ENCODE data around the gene MAP3K21.

DNA sequence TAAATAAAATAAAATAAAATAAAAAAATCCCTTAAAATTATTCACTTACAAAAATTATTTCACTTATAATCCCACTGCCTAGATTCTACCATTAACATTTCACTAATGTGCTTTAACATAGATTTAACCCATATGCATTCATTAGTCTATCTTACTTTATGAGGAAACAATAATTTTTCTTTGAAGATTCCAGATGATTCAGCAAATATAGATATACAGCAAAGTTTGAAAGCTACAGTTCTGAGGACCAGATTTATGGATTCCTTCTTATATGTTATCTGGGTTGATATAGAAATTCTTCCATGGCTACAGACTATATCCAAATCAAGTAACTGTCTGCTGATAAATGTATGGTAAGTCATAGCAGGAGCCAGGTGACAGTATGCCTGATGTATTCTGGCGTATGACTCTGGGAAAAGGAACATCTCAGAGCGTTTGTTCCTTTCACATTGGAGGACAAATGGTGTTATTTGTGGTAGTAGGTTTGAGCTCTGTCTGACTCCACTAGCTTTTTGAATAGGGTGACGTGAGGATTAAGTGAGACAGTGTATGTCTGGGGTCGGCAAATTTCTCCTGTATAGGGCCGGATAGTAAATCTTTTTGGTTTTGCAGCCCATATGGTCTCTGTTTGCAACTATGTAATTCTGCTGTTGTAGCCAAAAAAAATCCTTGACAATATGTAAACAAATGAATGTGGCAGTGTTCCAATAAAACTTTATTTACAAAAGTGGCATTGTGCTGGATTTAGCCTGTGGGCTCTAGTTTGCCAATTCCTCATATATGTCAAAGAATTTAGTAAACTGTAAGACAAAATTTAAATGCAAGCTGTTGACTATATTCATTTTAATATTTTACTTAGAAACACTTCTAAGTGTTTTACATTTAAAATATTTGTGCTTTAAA lies 9.3 kb downstream of the MAP3K21 start:
- TF ChIP-seq, protein P1, sequence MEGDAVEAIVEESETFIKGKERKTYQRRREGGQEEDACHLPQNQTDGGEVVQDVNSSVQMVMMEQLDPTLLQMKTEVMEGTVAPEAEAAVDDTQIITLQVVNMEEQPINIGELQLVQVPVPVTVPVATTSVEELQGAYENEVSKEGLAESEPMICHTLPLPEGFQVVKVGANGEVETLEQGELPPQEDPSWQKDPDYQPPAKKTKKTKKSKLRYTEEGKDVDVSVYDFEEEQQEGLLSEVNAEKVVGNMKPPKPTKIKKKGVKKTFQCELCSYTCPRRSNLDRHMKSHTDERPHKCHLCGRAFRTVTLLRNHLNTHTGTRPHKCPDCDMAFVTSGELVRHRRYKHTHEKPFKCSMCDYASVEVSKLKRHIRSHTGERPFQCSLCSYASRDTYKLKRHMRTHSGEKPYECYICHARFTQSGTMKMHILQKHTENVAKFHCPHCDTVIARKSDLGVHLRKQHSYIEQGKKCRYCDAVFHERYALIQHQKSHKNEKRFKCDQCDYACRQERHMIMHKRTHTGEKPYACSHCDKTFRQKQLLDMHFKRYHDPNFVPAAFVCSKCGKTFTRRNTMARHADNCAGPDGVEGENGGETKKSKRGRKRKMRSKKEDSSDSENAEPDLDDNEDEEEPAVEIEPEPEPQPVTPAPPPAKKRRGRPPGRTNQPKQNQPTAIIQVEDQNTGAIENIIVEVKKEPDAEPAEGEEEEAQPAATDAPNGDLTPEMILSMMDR (IDR thresholded peaks at IDR 0.05): no peak
- TF ChIP-seq EP300 (IDR thresholded peaks at IDR 0.05) (no peak), POLR2AphosphoS5 (IDR thresholded peaks at IDR 0.05) (no peak)
